ENCODE results near the gene ACTR10.
"Not testable (repeated sequence)": the region's sequence is repeated elsewhere in the genome, so short reads cannot be mapped to it uniquely, and the experiment has no call there.

ACTR10 gene

GRCh38 chr14:58227096-58227819, 27.3 kb downstream of the ACTR10 start:
- no peak for DNase-seq

DNA sequence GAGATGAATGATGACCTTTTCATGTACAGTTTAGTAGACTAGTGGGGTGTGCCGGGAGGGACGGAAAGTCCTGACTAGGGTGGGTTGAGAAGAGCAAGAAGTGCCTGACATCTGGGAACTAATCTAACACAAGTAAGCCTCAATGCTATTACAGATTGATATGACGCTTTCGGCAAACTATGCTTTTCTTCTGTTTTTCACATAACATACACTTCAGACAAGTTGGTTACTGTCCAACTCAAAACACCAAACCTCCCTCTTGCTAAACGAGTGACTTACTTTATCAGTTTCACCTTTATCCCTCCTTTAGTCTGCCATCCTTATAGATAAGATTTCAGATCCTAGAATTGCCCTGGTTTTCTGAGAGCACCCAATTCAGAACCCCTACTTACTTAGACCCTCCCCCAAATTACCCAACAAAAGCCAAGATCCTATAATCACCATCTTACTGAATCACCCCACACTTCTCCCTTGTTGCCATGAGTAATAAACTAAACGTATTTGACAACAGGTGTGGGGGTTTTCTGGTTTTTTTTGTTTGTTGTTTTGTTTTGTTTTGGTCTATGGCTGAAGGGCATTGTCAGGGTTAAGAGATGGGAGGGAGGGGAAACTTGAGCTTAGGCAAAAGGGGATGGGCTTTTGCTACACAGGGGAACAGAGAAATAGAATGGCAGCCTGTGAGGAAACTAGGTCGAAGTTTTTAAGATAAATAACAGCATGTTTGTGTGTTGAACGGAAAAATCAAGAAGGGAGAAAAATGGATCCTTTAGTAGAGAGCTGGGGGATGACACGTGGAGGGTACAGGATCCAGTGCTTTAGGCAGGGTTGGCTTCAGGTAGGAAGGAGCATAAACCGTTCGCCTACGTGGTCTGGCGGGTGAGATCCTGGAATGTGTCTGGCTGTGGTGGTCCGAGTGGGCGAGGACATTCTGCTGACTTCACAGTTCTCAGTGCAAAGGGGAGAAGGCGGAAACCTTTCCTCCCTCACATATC, 38.6 kb downstream of the ACTR10 start:
- DNase-seq, result peak; percentile 27

DNA sequence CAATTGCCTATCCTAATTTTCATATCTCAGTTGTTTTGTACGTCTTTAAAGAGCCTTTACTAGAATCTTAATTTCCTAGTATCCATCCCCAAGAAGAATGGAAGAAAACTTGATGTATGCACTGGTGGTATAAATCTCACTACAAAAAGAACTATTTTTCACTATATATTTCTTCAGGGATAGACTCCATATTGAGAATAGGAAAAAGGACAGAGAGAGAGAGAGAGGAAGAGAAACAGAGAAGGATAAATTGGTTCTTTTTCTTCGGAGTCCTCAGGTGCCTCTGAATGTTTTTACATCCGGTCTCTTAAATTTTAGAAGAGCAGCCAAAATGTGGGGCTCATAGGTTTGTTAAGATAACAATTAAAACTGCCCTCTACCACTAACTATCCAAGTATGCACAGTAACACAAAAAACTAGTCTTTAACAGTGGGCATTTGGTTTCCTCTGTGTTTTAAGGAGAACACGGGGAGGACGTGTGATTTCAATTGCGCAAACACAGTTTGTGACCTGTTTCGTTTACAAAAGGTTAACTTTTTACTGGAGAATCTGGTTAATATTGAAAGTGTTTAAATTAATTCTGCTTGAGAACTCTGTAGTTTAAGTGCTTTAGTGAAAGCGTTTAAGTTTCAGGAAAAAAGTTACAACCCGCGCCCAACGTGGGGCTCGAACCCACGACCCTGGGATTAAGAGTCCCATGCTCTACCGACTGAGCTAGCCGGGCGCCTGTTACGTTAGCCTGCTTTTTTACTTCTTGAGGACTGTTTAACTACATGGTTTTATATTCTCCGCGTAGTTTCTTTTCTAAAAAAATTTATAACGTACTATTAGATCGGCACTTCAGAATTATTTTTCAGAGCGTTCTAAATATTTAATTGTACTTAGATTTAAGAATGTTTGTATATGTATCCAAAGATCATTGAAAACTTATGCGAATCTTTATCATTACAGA, 39.6 kb downstream of the ACTR10 start:
- DNase-seq, result peak; percentile 78

- DNase-seq, result no peak
Observed at GRCh38 chr14:58243790-58244555, 44.0 kb downstream of the ACTR10 start.

GRCh38 chr14:58244556-58245387, 44.8 kb downstream of the ACTR10 start, which contains the start of gene PSMA3:
TSS of gene PSMA3 (plus strand) at chr14:58244843. CDS start at chr14:58244921, 78 bp downstream.
- peak; percentile 98 for DNase-seq

GRCh38 chr14:58245562-58245961, 45.6 kb downstream of the ACTR10 start:
- no peak for DNase-seq

GRCh38 chr14:58249611-58250010, 49.7 kb downstream of the ACTR10 start:
- DNase-seq, result no peak

DNA sequence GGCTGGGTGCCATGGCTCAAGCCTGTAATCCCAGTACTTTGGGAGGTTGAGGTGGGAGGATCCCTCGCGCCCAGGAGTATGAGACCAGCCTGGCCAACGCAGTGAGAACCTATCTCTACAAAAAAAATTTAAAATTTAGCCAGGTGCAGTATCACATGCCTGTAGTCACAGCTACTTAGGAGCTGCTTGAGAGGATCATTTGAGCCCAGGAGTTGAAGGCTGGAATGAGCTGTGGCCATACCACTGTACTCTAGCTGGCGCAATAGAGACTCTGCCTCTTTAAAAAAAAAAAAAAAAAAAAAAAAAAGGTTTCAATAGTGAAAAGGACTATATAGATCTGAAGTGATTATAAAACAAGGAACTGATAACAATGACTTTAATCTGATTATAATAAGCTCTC, 58.2 kb downstream of the ACTR10 start:
- DNase-seq, result no peak

- DNase-seq, result not testable (repeated sequence)
Observed at GRCh38 chr14:58262005-58262404, 62.1 kb downstream of the ACTR10 start.

GRCh38 chr14:58265401-58265800, 65.5 kb downstream of the ACTR10 start:
- no peak for DNase-seq

DNA sequence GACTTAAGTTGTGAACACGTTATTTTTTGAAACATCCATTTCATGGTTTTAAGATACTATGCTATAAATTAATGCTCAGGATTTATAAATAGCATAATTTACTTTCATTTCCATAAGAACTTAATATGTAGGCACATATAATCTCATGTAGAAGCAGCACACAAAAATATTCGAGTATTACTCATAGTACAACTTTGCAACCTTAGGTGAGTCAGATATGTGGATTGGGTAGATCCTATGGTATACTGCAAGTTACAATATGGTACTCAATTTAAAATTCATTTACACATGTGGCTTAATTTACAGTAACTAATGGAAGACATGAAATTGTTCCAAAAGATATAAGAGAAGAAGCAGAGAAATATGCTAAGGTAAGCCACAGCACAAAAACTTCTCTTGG, 70.7 kb downstream of the ACTR10 start:
- DNase-seq, result no peak

- DNase-seq, result no peak
Observed at GRCh38 chr14:58272588-58273372, 72.8 kb downstream of the ACTR10 start.

- no peak for DNase-seq
Observed at GRCh38 chr14:58274881-58275280, 74.9 kb downstream of the ACTR10 start.

DNA sequence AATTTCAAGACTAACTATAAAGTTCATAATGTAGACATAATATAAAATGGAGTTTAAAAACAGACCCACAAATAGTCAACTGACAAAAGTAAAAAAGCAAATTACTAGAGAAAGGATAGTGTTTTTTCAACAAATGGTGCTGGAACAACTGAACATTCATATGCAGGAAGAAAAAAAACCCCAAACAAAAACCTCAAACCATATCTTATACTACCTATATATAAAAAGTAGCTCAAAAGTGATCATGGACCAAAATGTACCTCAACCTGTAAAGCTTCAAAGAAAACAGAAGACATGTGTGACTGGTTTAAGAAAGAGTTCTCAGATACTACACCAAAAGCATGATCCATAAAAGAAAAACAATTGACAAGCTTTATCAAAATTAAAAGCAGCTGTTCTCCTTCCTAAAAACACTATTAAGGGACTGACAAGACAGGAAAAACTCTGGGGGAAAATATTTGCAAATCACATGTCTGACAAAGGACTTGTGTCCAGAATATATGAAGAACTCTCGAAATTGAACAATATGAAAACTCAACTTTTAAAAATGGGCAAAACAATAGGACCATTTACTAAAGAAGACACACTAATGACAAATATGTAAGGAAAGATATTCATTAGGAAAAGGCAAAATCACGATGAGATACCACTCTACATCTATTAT, 75.7 kb downstream of the ACTR10 start:
- DNase-seq, result no peak

GRCh38 chr14:58276208-58276607, 76.3 kb downstream of the ACTR10 start:
- DNase-seq, result no peak

GRCh38 chr14:58278177-58278576, 78.2 kb downstream of the ACTR10 start:
- DNase-seq, result no peak

- DNase-seq, result peak; percentile 20
Observed at GRCh38 chr14:58280954-58281787, 81.2 kb downstream of the ACTR10 start.

- no peak for DNase-seq
Observed at GRCh38 chr14:58281969-58282368, 82.0 kb downstream of the ACTR10 start.
